Measurements from ENCODE around the gene ZNF764. TPM values are rescaled to one million over a fixed set of nuclear protein-coding genes. Genes with fewer than 3 reads are reported as not detected.

Gene ZNF764
- total and polyA plus RNA-seq, 9 of the 15 experiments (the other 6 are each of a cell fraction or from before 2014, with no cell fraction given): 0.69 to 10.1 (median 4.1) TPM

DNA sequence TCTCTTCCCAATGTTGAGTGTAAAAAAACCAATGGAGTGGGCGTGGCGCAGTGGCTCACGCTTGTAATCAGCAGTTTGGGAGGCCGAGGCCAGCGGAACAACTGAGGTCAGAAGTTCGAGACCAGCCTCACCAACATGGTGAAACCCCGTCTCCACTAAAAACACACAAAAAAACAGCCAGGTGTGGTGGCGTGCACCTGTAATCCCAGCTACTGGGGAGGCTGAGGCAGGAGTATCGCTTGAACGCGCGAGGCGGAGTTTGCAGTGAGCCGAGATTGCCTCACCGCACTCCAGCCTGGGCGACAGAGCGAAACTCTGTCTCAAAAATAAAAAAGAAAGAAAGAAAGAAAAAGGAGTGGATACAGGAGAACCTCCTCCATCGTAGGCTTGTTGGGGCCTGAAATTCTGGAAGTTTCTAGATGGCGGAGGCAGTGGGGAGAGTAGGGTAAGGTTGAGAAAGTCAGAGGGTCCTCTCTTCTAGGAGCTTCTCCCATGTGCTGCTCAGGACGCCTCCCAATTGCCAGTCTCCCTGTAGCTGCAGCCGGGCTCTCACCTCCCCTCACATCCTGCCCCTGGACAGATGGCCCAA lies 709 bp upstream of the ZNF764 start (continued):
- TF ChIP-seq NR1H2 (CRISPR knock-in tag; IDR thresholded peaks at IDR 0.05) (no peak), ZNF668 (CRISPR knock-in tag; IDR thresholded peaks at IDR 0.05) (0 out of 2 replicates have a peak, but pooled peaks have one; percentile 35), ZNF518B (CRISPR knock-in tag; IDR thresholded peaks at IDR 0.05) (no peak), ZNF766 (CRISPR knock-in tag; conservative IDR thresholded peaks at IDR 0.05) (no peak), MCM3 (IDR thresholded peaks at IDR 0.05) (no peak), ZNF586 (CRISPR knock-in tag; conservative IDR thresholded peaks at IDR 0.05) (no peak), TSC22D4 (tag; IDR thresholded peaks at IDR 0.05) (no peak), ZNF280B (CRISPR knock-in tag; IDR thresholded peaks at IDR 0.05) (no peak), MEF2A (IDR thresholded peaks at IDR 0.05; ENCODE audit: control insufficient read depth, low read depth, low read length) (no peak), ZNF75A (CRISPR knock-in tag; IDR thresholded peaks at IDR 0.05) (no peak)
- TF ChIP-seq, protein P1, sequence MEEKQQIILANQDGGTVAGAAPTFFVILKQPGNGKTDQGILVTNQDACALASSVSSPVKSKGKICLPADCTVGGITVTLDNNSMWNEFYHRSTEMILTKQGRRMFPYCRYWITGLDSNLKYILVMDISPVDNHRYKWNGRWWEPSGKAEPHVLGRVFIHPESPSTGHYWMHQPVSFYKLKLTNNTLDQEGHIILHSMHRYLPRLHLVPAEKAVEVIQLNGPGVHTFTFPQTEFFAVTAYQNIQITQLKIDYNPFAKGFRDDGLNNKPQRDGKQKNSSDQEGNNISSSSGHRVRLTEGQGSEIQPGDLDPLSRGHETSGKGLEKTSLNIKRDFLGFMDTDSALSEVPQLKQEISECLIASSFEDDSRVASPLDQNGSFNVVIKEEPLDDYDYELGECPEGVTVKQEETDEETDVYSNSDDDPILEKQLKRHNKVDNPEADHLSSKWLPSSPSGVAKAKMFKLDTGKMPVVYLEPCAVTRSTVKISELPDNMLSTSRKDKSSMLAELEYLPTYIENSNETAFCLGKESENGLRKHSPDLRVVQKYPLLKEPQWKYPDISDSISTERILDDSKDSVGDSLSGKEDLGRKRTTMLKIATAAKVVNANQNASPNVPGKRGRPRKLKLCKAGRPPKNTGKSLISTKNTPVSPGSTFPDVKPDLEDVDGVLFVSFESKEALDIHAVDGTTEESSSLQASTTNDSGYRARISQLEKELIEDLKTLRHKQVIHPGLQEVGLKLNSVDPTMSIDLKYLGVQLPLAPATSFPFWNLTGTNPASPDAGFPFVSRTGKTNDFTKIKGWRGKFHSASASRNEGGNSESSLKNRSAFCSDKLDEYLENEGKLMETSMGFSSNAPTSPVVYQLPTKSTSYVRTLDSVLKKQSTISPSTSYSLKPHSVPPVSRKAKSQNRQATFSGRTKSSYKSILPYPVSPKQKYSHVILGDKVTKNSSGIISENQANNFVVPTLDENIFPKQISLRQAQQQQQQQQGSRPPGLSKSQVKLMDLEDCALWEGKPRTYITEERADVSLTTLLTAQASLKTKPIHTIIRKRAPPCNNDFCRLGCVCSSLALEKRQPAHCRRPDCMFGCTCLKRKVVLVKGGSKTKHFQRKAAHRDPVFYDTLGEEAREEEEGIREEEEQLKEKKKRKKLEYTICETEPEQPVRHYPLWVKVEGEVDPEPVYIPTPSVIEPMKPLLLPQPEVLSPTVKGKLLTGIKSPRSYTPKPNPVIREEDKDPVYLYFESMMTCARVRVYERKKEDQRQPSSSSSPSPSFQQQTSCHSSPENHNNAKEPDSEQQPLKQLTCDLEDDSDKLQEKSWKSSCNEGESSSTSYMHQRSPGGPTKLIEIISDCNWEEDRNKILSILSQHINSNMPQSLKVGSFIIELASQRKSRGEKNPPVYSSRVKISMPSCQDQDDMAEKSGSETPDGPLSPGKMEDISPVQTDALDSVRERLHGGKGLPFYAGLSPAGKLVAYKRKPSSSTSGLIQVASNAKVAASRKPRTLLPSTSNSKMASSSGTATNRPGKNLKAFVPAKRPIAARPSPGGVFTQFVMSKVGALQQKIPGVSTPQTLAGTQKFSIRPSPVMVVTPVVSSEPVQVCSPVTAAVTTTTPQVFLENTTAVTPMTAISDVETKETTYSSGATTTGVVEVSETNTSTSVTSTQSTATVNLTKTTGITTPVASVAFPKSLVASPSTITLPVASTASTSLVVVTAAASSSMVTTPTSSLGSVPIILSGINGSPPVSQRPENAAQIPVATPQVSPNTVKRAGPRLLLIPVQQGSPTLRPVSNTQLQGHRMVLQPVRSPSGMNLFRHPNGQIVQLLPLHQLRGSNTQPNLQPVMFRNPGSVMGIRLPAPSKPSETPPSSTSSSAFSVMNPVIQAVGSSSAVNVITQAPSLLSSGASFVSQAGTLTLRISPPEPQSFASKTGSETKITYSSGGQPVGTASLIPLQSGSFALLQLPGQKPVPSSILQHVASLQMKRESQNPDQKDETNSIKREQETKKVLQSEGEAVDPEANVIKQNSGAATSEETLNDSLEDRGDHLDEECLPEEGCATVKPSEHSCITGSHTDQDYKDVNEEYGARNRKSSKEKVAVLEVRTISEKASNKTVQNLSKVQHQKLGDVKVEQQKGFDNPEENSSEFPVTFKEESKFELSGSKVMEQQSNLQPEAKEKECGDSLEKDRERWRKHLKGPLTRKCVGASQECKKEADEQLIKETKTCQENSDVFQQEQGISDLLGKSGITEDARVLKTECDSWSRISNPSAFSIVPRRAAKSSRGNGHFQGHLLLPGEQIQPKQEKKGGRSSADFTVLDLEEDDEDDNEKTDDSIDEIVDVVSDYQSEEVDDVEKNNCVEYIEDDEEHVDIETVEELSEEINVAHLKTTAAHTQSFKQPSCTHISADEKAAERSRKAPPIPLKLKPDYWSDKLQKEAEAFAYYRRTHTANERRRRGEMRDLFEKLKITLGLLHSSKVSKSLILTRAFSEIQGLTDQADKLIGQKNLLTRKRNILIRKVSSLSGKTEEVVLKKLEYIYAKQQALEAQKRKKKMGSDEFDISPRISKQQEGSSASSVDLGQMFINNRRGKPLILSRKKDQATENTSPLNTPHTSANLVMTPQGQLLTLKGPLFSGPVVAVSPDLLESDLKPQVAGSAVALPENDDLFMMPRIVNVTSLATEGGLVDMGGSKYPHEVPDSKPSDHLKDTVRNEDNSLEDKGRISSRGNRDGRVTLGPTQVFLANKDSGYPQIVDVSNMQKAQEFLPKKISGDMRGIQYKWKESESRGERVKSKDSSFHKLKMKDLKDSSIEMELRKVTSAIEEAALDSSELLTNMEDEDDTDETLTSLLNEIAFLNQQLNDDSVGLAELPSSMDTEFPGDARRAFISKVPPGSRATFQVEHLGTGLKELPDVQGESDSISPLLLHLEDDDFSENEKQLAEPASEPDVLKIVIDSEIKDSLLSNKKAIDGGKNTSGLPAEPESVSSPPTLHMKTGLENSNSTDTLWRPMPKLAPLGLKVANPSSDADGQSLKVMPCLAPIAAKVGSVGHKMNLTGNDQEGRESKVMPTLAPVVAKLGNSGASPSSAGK (IDR thresholded peaks at IDR 0.05): no peak; the same call in 1 of the 2 replicates

Data from K562 (cell line).